Activated CD8-positive, alpha-beta memory T cell treated with anti-CD3 and anti-CD28 coated beads for 48 hours (primary cell): ENCODE measurements around the gene C1QTNF6.
A peak's percentile ranks its signal among the peaks of the same experiment; 100 is the strongest.

Source experiments
- DNase-seq, 3 experiments: peaks; one replicate each; pipeline ENCODE4 v3.0.0-alpha.2; 2020; ENCODE audit warnings: low read depth in 2 of 3, low spot score in 2 of 3

The C1QTNF6 gene

GRCh38 chr22:37223965-37224551, 36.0 kb upstream of the C1QTNF6 start:
- DNase-seq: no peak

DNA sequence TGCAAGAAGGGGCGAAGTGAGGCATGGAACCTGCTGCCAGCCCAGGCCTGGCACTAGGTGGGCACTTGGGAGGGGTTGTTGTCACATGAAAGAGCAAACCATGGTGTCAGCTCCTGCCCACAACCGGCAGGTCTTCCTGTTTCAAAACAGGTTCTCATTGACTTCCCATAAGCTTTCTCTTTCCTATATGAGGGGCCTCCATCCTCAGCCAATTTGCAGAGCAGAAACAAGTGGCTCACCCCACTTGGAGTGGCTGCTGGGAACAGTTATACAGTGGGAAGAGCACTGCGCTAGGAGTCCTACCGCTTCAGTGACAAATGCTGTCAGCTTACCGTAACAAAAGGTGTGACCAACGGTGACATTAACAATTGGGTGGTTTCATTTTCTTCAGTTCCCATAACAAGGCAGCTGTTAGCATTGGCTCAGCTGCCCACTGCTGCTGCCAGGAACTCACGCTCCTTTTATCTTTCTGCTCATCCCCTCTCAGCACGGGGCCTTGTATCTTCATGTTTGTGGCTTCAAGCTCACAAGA, 34.5 kb upstream of the C1QTNF6 start:
- DNase-seq: no peak

DNA sequence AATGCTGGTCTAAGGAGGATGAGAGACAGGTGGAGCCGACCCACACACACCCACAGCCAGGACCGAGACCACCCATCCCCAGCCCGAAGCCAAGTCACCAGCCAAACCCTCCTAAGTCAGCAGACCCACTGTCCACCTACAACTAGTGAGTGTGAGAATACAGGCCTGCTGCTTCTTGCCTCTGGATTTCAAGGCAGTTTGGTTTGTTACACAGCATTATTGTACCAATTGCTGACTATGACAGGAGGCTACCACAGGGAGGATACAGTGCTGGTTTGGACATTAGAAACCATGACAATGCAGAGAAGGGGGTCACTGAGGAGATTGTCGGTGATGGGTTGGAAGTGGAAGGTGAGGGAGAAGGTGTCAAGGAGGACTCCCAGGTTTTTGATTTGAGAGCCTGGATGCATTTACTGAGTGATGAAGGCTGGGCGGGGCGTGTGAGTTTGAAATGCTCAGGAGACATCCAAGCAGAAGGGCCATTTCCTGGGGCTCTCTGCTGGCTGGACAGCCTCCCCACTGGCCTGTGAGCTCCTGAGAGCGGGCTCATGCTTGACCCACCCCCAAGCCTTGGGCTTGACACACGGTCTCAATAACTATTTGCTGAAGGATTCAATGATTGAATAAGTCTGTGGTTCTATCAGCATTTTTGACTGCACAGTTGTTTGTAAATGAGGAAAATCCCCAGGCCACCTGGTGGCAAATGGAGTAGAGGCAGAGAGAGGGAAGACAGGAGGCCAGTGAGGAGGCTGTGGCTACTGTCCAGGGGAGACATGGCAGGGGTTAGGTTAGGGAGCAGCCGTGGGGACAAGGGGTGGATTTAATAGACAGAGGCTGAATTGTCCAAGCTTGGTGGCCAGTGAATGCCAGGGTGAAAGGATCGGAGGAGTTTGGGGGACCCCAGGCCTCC, 33.6 kb upstream of the C1QTNF6 start:
- no peak for DNase-seq

DNA sequence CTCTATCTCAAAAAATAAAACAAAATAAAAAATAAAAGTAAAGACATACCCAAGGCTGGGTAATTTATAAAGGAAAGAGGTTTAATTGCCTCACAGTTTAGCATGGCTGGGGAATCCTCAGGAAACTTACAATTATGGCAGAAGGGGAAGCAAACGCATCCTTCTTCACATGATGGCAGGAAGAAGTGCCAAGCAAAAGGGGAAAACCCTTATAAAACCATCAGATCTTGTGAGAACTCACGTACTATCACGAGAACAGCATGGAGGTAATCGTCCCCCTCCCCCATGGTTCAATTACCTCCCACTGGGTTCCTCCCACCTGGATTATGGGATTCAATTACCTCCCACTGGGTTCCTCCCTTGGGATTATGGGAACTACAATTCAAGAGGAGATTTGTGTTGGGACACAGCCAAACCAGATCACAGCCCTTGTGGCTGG, 32.5 kb upstream of the C1QTNF6 start:
- no peak for DNase-seq

DNA sequence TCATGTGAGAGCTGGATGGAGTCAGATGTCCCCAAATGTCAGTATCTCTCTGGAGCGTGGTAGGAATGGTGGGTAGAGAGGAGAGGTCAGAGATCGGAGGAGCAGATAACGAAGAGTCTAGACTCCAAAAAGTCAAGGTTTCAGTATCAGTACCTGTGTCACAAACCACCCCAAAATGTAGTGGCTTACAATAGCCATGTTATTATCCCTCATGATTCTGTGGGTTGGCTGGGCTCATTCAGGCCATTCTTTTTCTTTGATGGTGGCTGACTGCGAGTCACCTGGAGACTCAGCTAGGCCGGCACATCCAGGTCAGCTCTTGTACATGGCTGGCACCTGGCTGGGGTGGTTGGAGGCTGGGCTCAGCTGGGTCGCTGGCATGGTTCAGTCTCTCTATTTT, 31.5 kb upstream of the C1QTNF6 start:
- no peak for DNase-seq

GRCh38 chr22:37218771-37219411, 30.8 kb upstream of the C1QTNF6 start:
- DNase-seq: peak in 1 of 3 experiments; percentile 42

GRCh38 chr22:37218399-37218770, 30.3 kb upstream of the C1QTNF6 start:
- no peak for DNase-seq

DNA sequence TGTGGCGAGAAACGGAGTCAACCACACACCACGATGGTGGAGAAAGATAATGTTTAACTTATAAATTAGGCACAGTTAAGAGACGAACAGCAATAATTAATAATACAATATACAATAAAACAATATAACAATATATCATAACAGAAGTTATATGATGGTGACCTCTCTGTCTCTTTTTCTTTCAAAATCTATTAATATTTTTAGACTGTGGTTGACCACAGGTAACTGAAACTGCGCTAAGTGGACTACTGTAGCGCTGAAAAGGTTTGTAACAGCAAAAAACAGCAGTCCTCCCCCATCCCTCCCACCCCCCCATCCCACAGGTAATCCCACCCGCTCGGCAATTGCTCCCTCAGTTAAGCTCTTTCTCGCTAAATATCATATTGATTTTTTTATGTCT, 27.8 kb upstream of the C1QTNF6 start:
- no peak for DNase-seq

DNA sequence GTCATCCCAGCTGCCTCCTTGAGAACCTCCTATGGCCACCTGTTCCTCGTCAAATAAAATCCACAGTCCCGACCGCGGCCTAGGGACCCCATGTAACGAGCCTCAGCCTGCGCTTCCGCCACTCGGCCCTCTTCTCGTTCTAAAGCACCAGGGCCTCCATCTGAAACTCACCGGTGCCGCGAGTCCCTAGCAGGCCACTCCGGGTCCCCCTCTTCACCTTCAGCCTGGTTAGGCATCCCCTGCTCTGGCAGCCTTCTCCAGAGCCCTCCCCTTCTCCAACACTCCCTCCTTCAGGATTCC, 26.6 kb upstream of the C1QTNF6 start:
- DNase-seq: no peak

- no peak for DNase-seq
These were observed 26.1 kb upstream of the C1QTNF6 start for GRCh38 chr22:37213941-37214730.

- no peak for DNase-seq
These were observed 25.3 kb upstream of the C1QTNF6 start for GRCh38 chr22:37213218-37213855.

DNA sequence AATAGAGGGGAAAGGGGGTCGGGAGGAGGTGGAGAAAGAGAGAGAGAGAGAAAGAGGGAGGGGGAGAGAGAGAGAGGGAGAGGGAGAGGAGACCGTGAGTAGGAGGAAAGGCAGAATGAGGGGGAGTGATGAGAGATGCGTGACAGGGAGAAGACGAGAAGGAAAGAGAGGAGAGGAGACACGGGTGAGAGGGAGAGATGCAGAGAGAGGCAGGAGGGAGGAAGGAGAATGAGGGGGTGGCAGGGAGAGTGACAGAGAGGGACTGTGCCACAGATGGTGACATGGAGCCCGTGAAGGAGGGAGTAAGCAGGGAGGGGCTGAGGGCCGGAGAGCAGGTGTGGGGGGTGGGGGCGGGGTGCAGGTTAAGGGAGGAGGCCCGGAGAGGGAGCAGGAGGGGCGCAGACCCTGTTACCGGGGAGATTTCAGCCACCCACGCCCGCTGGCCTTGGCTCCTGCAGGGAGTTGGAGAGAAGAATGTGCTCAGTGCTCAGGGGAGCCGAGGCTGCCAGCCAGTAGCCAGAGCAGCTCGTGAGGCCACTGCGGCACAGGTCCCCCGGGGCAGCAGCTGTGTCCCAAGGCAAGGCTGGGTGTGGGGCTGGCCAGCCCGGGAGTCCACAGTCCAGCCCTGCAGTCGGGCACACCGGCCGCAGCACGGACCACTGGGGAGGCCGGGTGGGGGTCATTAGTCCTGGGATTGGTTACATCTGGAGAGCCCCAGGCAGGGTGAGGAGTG, 24.3 kb upstream of the C1QTNF6 start, which contains the start of gene SSTR3:
SSTR3 (minus strand) TSS at position 304 of the 733 bp plus-strand sequence. CDS start 4,674 bp downstream, outside the sequence.
- DNase-seq: no peak

DNA sequence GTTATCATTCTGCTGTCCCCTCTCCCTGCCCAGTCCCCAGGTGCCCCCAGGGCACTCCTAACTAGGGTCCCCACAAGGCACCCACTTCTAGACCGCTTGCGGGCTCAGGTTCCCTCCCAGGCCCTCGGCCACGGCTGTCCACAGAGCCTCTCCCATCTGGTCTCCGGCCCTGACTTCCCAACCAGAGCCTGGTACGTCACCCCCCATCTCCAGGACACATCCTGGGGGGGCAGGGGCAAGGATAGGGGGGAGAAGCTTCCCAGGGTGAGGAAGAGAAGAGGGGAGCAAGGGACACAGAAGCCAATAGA, 23.8 kb upstream of the C1QTNF6 start:
- DNase-seq: no peak

- no peak for DNase-seq
These were observed 23.2 kb upstream of the C1QTNF6 start for GRCh38 chr22:37211075-37211865.

- DNase-seq: no peak
These were observed 22.2 kb upstream of the C1QTNF6 start for GRCh38 chr22:37210041-37210803.

GRCh38 chr22:37209140-37209845, 21.2 kb upstream of the C1QTNF6 start:
- no peak for DNase-seq

DNA sequence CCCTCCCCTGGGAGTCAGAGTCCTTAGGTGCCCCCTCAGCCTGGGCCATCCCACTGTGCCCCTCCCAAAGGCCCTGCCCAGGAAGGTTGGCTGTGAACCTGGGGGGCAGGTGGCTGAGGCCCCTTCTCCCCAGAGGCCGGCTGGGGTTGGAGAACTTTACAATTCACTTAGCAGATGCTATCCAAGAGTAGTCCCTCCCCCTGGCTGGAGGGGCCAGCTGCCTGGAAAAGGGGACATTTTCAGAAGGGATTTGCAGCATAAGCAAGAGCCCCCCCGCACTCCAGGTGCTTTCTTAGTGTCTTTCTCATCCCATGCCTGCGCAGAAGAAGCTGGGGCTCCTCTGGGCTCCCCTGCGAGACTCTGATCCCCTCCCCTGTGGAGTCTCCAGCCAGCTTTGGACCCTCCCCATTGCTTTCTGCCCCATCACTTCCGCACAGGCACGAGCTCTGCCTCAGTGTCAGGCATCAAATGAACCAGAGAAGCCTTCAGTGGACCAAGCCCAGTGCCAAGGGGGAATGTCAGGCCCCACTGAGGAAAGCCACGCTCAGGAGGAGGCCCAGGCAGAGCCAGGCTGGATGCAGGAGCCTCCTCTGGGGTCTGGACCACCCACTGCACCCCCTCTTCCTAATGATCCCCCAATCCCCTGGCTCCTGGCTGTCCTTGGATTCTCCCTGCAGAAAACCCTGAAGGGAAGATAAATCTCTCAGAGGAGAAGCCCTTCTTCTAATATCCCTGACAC, 20.5 kb upstream of the C1QTNF6 start:
- no peak for DNase-seq
